Measurements from ENCODE around the gene PDF.

The PDF gene

DNA sequence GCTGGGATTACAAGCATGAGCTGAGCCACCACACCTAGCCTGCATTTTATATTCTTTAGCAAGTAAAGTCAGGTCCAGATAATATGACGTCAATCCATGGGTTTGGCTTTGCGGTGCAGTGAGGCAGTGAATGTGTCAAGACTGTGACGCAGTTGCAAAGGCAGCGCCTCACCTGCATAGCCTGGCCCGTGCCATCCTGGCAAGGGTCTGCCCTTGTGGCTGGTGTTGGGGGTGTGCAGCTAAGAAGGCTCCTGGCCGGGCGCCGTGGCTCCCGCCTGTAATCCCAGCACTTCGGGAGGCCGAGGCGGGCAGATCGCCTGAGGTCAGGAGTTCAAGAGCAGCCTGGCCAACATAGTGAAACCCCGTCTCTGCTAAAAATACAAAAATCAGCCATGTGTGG is 7.0 kb downstream of the PDF start:
- no peak overlapping the region for H3K4me3 ChIP-seq (ENCODE audit: control insufficient read depth, low read depth, low read length)
- TF ChIP-seq CTCF (conservative IDR thresholded peaks at IDR 0.05; ENCODE audit: control insufficient read depth, insufficient read depth, low read depth, low read length) = no peak
- no peak for DNase-seq (ENCODE audit: low read depth)

- no peak overlapping the region for H3K4me3 ChIP-seq (ENCODE audit: control insufficient read depth, low read depth, low read length)
- DNase-seq (ENCODE audit: low read depth) = no peak
- no peak for TF ChIP-seq CTCF (conservative IDR thresholded peaks at IDR 0.05; ENCODE audit: control insufficient read depth, insufficient read depth, low read depth, low read length)
Measured at GRCh38 chr16:69322343-69322742, 8.0 kb downstream of the PDF start.

DNA sequence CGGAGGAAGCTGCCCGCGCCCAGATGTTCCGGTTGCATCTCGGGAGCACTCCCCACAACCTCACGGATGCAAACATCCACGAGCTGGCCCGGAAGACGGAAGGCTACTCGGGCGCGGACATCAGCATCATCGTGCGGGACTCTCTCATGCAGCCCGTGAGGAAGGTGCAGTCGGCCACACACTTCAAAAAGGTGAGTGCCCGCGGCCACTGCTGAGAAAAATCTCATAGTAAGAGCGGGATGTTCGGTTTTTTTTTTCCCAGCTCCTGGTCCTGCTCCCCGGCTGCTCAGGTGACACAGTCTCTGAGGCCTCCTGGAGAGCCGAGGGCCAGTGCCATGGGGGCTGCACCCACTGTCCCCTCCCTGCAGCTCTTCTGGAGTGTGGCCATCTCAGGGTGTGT is 9.3 kb downstream of the PDF start:
- TF ChIP-seq CTCF (conservative IDR thresholded peaks at IDR 0.05; ENCODE audit: control insufficient read depth, insufficient read depth, low read depth, low read length) = no peak
- no peak for DNase-seq (ENCODE audit: low read depth)

GRCh38 chr16:69320740-69321073 is 9.7 kb downstream of the PDF start:
- no peak for TF ChIP-seq CTCF (conservative IDR thresholded peaks at IDR 0.05; ENCODE audit: control insufficient read depth, insufficient read depth, low read depth, low read length)
- DNase-seq (ENCODE audit: low read depth) = no peak
- no peak overlapping the region for H3K4me3 ChIP-seq (ENCODE audit: control insufficient read depth, low read depth, low read length)

More for the DNA sequence above, 9.3 kb downstream of the PDF start:
- H3K4me3 ChIP-seq (ENCODE audit: control insufficient read depth, low read depth, low read length) = no peak overlapping the region

DNA sequence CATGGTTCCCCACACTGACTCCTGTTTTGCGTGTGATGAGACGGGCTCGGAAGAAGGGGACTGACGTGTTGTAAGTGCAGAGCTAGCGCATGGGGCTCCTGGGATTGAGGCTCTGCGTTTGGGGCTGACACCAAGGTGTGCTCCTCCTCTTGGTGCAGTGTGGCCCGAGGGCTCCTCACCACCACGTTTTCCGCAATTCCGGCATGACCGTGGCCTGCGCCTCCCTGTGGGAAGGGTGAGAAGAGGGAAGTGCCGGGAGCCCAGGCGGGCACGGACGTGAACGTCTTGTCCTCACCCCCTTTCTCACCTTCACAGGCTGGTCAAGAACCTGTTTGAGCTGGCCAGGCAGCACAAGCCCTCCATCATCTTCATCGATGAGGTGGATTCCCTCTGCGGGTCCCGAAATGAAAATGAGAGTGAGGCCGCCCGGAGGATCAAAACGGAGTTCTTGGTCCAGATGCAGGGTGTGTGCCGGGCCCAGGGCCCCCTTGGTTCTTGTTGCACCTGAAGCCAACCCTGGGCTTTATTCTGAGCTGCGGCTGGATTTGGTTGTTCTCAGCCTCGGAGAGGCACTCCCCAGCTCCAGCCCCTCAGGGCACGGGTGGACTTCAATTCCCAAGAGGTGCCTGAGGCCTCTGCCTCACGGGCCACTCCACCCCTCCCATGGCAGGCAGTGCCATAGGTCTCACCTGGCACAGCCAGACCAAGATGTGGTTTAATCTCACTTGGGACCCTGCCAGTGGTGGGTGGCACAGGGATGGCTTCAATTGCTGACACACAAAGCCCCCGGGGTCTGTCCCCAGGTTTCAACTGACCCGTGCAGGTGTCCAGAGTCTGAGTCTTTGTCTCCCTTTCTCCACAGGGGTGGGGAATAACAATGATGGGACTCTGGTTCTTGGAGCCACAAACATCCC is 10.3 kb downstream of the PDF start:
- DNase-seq (ENCODE audit: low read depth) = no peak
- H3K4me3 ChIP-seq (ENCODE audit: control insufficient read depth, low read depth, low read length) = no peak overlapping the region
- no peak for TF ChIP-seq CTCF (conservative IDR thresholded peaks at IDR 0.05; ENCODE audit: control insufficient read depth, insufficient read depth, low read depth, low read length)

DNA sequence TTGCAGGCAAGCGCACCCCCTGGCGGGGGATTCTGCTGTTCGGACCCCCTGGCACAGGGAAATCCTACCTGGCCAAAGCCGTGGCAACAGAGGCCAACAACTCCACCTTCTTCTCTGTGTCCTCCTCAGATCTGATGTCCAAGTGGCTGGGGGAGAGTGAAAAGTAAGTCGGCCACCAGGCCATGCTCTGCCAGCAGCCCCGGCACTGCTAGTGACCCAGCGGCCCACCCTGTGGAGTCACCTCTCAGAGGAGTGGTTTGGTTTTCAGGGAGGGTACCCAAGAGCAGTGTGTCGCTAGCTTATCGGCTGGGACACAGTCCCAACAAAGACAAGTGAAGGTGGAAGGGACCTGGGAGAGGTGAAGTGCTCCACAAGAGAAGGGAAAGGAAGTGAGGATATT is 11.0 kb downstream of the PDF start:
- no peak for TF ChIP-seq CTCF (conservative IDR thresholded peaks at IDR 0.05; ENCODE audit: control insufficient read depth, insufficient read depth, low read depth, low read length)
- DNase-seq (ENCODE audit: low read depth) = no peak
- H3K4me3 ChIP-seq (ENCODE audit: control insufficient read depth, low read depth, low read length) = no peak overlapping the region

Data from fibroblast of mammary gland (primary cell).